Peyer's patch (tissue), 4 donors: ENCODE results near the gene INTS6.

ENCODE experiments used
- POLR2A ChIP-seq, 2 donors: fragments of 450-650 bp; IDR thresholded peaks; one replicate each; pipeline ENCODE4 v1.5.1; 2017; ENCODE audit warnings: antibody characterized with exemption in 2 of 2, mild to moderate bottlenecking in 2 of 2, moderate library complexity in 2 of 2
- TF ChIP-seq, protein P1 (sequence below), 6 experiments: fragments of 450-650 bp in 4 of 6; fragments of 200-600 bp in 2 of 6; sonication (generic) in 1 of 6; IDR thresholded peaks; one replicate each; pipeline ENCODE4 v1.5.1; 2017 to 2019; ENCODE audit warnings: antibody characterized with exemption in 6 of 6, mild to moderate bottlenecking in 3 of 6, moderate library complexity in 1 of 6

DNA sequence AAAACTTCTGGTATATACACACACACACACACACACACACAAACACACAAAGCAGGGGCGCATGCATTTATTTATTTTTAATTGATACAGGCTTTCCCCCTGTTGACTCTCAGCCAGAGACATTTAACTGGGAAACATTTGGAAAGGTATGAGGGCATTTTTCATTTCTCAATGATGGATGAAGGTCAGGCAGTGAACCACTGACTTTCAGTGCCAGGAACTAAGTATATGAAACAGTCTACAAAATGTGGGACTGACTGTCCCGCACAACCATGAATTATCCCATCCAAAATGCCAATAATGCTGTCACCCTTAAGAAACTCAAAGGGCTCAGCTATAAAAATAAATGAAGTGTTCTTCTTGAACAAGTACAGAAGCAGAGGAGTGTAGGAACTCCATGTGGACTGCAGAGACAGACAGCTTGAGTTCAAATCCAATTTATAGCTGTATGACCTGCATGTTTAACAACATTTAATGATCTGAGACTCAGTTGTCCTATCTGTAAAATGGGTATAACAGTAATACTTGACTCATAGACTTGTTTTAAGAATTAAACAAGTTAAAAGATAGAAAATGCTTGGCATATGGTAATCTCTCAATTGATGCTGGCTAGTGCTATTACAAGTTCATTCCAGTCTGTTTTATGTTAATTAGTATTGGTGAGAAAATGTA lies 25.0 kb upstream of the INTS6 start:
- TF ChIP-seq, protein P1, sequence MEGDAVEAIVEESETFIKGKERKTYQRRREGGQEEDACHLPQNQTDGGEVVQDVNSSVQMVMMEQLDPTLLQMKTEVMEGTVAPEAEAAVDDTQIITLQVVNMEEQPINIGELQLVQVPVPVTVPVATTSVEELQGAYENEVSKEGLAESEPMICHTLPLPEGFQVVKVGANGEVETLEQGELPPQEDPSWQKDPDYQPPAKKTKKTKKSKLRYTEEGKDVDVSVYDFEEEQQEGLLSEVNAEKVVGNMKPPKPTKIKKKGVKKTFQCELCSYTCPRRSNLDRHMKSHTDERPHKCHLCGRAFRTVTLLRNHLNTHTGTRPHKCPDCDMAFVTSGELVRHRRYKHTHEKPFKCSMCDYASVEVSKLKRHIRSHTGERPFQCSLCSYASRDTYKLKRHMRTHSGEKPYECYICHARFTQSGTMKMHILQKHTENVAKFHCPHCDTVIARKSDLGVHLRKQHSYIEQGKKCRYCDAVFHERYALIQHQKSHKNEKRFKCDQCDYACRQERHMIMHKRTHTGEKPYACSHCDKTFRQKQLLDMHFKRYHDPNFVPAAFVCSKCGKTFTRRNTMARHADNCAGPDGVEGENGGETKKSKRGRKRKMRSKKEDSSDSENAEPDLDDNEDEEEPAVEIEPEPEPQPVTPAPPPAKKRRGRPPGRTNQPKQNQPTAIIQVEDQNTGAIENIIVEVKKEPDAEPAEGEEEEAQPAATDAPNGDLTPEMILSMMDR (IDR thresholded peaks at IDR 0.05): no peak
- no peak for TF ChIP-seq POLR2A (IDR thresholded peaks at IDR 0.05)
